ENCODE data around the gene IFIT1B. TPM values are rescaled to one million over a fixed set of nuclear protein-coding genes. Genes with fewer than 3 reads are reported as not detected.
"Not testable (repeated sequence)": the region's sequence is repeated elsewhere in the genome, so short reads cannot be mapped to it uniquely, and the experiment has no call there.

The IFIT1B gene, protein sequence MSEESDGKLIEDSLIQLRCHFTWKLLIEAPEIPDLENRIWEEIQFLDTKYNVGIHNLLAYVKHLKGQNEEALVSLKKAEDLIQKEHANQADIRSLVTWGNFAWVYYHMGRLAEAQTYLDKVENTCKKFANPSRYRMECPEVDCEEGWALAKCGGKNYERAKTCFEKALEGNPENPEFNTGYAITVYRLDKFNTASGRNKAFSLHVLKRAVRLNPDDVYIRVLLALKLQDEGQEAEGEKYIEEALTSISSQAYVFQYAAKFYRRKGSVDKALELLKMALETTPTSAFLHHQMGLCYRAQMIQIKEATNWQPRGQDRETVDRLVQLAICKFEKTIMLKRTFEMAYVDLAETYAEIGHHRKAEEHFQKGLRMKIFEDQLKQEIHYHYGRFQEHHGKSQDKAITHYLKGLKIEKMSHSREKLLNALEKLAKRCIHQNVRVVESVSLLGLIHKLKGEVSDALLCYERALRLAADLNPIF
- total RNA-seq (2021) (not detected in 2 replicates), Bru-seq, nascent RNA (not detected), BruChase-seq, experiment 1, labeled RNA remaining after a 2-hour chase (not detected), BruChase-seq, experiment 2, labeled RNA remaining after a 6-hour chase (percentile 13 among the genes with signal in this experiment)
- long read RNA-seq, result 0 reads

DNA sequence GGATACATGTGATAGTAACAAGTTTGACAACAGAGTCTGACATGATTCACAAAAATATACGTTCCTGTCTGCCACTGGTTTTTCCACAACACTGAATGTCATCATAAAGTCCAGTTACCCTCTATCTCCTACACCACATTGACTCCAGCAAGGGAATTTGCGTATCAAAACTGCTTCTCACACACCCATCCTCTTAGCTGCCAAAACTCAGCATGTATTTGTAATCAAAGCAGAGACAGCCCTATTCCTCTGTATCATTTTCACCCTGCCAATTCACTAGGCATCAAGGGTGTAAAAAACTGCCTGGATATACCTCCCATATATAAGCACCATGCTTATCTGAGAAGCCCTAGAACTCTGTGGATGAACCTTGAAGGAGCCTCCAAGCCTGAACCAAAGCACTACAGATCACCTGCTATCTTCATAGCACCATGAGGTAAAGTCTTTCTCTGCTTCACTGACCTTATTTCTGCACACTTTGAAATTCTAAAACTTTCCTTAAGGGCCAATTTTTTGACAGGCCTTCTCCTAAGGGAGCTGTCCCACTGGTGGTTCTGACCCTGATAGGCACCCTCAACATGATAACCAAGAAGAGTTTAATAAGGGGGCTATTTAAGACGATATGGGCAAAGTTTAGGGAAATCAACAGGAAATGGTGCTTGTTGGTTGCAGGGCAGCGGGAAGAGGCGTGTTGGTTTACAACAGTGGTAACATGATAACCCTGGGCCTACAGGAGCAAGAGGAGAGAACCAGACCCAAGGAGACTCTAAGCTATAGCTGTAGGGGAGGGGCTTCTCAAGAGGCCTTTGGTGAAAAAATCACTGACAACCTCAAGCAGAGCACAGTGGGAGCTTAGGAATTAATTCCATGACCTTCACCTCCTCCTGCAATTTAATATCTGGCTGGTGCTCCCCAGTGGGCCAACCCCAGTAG is at the start of gene IFIT1B:
Gene IFIT1B, plus strand, starts transcription at position 352 of the 933 bp plus-strand sequence. Its CDS starts 80 bp downstream, at position 432.
- Histone ChIP-seq H3K4me1 (replicated peaks; ENCODE audit: insufficient read depth) (peaks cover 19% of the 10 kb centered on the region), H3K36me3 (ENCODE audit: low read depth) (no peaks in the 10 kb centered on the region), H3K9me3 (ENCODE audit: insufficient read depth, low read depth) (no peaks in the 10 kb centered on the region), H3K4me2 (no peak within 1 kb of the TSS), H3K9me2 (ENCODE audit: insufficient read depth) (no peaks in the 10 kb centered on the region), H4K20me1 (ENCODE audit: insufficient read depth) (no peaks in the 10 kb centered on the region), H3K27ac (no peak within 1 kb of the TSS), H3K27me3 (ENCODE audit: insufficient read depth, low read depth) (no peaks in the 10 kb centered on the region), H2AFZ (no peak within 1 kb of the TSS), H3K4me3 (no peak within 1 kb of the TSS), H3K79me2 (ENCODE audit: low read depth) (no peaks in the 10 kb centered on the region), H3F3A (ENCODE audit: insufficient read depth, low read depth) (peaks cover 9% of the 10 kb centered on the region; the same call in 1 of the 2 replicates)
- ChIA-PET POLR2A (ENCODE audit: unreplicated experiment) (no interaction called here), CTCF (no interaction called here)
- TF ChIP-seq EZH2 (IDR thresholded peaks at IDR 0.05; ENCODE audit: low read depth), result no peak
- TF ChIP-seq, protein P1, sequence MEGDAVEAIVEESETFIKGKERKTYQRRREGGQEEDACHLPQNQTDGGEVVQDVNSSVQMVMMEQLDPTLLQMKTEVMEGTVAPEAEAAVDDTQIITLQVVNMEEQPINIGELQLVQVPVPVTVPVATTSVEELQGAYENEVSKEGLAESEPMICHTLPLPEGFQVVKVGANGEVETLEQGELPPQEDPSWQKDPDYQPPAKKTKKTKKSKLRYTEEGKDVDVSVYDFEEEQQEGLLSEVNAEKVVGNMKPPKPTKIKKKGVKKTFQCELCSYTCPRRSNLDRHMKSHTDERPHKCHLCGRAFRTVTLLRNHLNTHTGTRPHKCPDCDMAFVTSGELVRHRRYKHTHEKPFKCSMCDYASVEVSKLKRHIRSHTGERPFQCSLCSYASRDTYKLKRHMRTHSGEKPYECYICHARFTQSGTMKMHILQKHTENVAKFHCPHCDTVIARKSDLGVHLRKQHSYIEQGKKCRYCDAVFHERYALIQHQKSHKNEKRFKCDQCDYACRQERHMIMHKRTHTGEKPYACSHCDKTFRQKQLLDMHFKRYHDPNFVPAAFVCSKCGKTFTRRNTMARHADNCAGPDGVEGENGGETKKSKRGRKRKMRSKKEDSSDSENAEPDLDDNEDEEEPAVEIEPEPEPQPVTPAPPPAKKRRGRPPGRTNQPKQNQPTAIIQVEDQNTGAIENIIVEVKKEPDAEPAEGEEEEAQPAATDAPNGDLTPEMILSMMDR (conservative IDR thresholded peaks at IDR 0.05), result no peak
- intact Hi-C loops (cut with micrococcal nuclease; ENCODE audit: unreplicated experiment), result no loop called here
- no peak for DNase-seq
- no TSS peak for BruUV-seq (replicated peaks)

DNA sequence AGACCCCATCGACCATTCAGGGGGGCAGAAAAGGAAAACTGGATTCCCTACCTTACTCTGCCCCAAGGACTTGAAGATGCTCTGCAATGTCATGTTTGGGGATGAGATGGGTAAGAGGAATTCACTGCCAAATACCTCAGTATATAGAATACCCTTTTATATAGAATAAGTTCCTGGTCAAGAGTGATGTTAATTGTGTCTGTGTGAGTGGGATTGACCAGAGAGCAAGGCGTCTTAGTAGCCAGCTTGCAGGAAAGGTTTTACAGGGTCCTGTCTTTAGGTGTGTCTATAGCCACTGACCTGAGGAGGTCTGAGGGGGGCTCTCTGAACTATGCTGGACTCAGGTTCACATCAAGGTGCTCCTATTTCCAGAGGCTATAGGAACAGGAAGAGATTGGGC is 48.7 kb upstream of the IFIT1B start:
- no peak overlapping the region for H3K4me3 ChIP-seq
- H3F3A ChIP-seq (ENCODE audit: insufficient read depth, low read depth), result peaks cover 14% of the 10 kb centered on the region; the same call in 1 of the 2 replicates
- no peak overlapping the region for H3K27ac ChIP-seq
- TF ChIP-seq, protein P1 (conservative IDR thresholded peaks at IDR 0.05), result no peak
- no peak for TF ChIP-seq EZH2 (IDR thresholded peaks at IDR 0.05; ENCODE audit: low read depth)
- DNase-seq, result no peak
- peak overlapping the region; percentile 97; the same call in 1 of the 2 replicates for H3K4me2 ChIP-seq
- no peaks in the 10 kb centered on the region for H3K9me3 ChIP-seq (ENCODE audit: insufficient read depth, low read depth)
- no peaks in the 10 kb centered on the region for H3K36me3 ChIP-seq (ENCODE audit: low read depth)
- no peaks in the 10 kb centered on the region for H4K20me1 ChIP-seq (ENCODE audit: insufficient read depth)
- intact Hi-C loops (cut with micrococcal nuclease; ENCODE audit: unreplicated experiment), result loop anchor here (2.0 kb wide), 1 partner anchor 50 kb away; no protein-coding TSS in a partner anchor
- BruUV-seq (replicated peaks), result no TSS peak
- no peaks in the 10 kb centered on the region for H3K27me3 ChIP-seq (ENCODE audit: insufficient read depth, low read depth)
- H3K4me1 ChIP-seq (replicated peaks; ENCODE audit: insufficient read depth), result peaks cover 23% of the 10 kb centered on the region
- no peak overlapping the region for H2AFZ ChIP-seq
- ChIA-PET POLR2A (ENCODE audit: unreplicated experiment) (no interaction called here), CTCF (no interaction called here)
- H3K9me2 ChIP-seq (ENCODE audit: insufficient read depth), result no peaks in the 10 kb centered on the region
- no peaks in the 10 kb centered on the region for H3K79me2 ChIP-seq (ENCODE audit: low read depth)

DNA sequence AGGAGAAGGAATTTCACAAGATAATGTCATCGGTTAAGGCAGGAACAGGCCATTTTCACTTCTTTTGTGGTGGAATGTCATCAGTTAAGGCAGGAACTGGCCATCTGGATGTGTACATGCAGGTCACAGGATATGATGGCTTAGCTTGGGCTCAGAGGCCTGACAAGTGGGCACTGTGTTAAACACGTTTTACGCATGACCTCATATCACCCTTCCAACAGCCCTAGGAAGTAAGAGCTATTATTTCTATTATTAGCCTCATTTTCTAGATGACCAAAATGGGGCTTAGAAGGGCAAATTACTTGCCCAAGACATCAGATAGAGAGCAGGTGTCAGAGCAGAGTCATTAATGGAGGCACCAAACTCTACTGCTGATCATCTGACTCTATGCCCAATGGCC is 47.8 kb upstream of the IFIT1B start:
- H3K4me2 ChIP-seq; H3K4me3 ChIP-seq; H3K27me3 ChIP-seq (ENCODE audit: insufficient read depth, low read depth); POLR2A ChIA-PET (ENCODE audit: unreplicated experiment); H3K27ac ChIP-seq; H4K20me1 ChIP-seq (ENCODE audit: insufficient read depth); H3K9me3 ChIP-seq (ENCODE audit: insufficient read depth, low read depth); intact Hi-C loops (cut with micrococcal nuclease; ENCODE audit: unreplicated experiment); H2AFZ ChIP-seq; CTCF ChIA-PET; DNase-seq; BruUV-seq (replicated peaks); H3K9me2 ChIP-seq (ENCODE audit: insufficient read depth); H3K36me3 ChIP-seq (ENCODE audit: low read depth); H3K79me2 ChIP-seq (ENCODE audit: low read depth): not testable (repeated sequence)
- H3F3A ChIP-seq (ENCODE audit: insufficient read depth, low read depth), result peaks cover 14% of the 10 kb centered on the region; the same call in 1 of the 2 replicates
- peaks cover 23% of the 10 kb centered on the region for H3K4me1 ChIP-seq (replicated peaks; ENCODE audit: insufficient read depth)

Measured in PC-9 (cell line).